ENCODE data around the gene ARHGAP32.

Gene ARHGAP32

GRCh38 chr11:129192150-129192549 lies at the start of gene ARHGAP32:
Gene ARHGAP32 (minus strand): TSS chr11:129192325. CDS start chr11:129192198, 127 bp downstream.
- in situ Hi-C loops (cut with MboI; ENCODE audit: low sequenced_read_pairs): no loop called here

- in situ Hi-C loops (cut with MboI; ENCODE audit: low sequenced_read_pairs): no loop called here
Observed at GRCh38 chr11:129239207-129239606, 47.1 kb upstream of the ARHGAP32 start.

DNA sequence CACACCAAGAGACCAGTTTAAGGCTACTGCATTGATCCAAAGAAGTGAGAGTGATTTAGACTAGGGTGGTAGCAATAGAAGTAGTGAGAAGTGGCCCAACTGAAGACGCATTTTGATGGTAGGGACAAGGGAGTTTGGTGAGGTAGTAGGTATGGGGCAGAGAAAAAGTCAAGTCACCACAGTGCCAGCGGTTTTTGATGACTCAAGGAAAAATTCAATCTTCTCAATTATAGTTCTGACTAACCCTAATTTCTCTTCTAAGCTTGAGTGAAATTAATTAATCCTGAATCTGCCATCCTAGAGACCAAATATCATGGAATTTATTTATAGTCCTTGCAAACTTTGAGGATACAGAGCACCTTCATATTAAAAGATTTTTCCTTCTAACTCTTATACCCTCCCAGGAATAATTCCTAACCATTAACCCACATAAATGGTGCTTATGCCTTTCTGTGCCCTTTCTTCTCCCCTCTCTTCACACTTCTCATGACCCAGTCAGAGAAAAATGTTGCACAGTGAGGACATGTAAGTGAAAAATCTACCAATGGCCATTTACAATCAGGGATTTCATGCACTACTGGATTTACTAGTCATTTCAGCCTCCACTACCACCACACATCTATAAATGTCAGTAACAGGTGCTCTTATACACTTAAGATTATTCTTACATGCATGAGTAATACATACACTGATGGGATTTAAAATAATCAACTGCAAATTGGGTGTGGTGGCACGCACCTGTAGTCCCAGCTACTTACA lies 45.9 kb upstream of the ARHGAP32 start:
- in situ Hi-C loops (cut with MboI; ENCODE audit: low sequenced_read_pairs): no loop called here

GRCh38 chr11:129237456-129237855 lies 45.3 kb upstream of the ARHGAP32 start:
- in situ Hi-C loops (cut with MboI; ENCODE audit: low sequenced_read_pairs): no loop called here

GRCh38 chr11:129236850-129237249 lies 44.7 kb upstream of the ARHGAP32 start:
- in situ Hi-C loops (cut with MboI; ENCODE audit: low sequenced_read_pairs): no loop called here

DNA sequence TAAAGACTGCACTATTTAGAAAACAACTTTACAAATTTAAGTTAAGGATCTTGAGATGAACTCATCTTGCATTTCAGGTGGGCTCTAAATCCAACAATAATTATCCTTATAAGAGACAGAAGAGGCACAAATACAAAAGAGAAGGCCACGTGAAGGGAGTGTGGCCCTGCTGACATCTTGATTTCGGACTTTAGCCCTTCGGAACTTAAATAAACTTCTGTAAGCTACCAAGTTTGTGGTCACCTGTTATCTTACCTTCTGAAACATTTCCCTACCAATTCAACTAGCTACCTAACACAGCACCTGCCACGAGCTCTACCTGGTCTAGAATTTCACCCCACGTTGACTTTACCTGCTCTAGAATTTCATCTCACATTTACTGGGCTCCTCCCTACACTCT lies 42.9 kb upstream of the ARHGAP32 start:
- in situ Hi-C loops (cut with MboI; ENCODE audit: low sequenced_read_pairs): no loop called here

DNA sequence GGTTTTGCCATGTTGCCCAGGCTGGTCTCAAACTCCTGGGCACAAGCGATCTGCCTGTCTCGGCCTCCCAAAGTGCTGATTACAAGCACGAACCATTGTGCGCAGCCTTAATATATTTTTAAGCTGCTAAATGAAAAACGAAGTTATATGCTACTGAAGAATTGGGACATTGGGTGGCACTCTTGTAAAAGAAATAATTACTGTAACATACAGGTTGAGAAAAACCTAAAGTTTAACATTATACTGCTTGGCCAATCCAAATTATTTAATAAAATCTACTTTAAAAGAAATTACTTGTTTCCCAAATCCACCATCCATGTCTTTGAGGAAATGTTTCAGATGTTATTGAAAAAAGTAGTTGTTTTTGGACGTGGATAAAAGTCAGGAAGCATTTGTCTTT lies 37.9 kb upstream of the ARHGAP32 start:
- in situ Hi-C loops (cut with MboI; ENCODE audit: low sequenced_read_pairs): no loop called here

- in situ Hi-C loops (cut with MboI; ENCODE audit: low sequenced_read_pairs): no loop called here
Observed at GRCh38 chr11:129226207-129226798, 34.2 kb upstream of the ARHGAP32 start.

GRCh38 chr11:129225190-129225589 lies 33.1 kb upstream of the ARHGAP32 start:
- in situ Hi-C loops (cut with MboI; ENCODE audit: low sequenced_read_pairs): no loop called here

GRCh38 chr11:129224538-129224937 lies 32.4 kb upstream of the ARHGAP32 start:
- in situ Hi-C loops (cut with MboI; ENCODE audit: low sequenced_read_pairs): no loop called here

GRCh38 chr11:129223701-129224149 lies 31.6 kb upstream of the ARHGAP32 start:
- in situ Hi-C loops (cut with MboI; ENCODE audit: low sequenced_read_pairs): no loop called here

DNA sequence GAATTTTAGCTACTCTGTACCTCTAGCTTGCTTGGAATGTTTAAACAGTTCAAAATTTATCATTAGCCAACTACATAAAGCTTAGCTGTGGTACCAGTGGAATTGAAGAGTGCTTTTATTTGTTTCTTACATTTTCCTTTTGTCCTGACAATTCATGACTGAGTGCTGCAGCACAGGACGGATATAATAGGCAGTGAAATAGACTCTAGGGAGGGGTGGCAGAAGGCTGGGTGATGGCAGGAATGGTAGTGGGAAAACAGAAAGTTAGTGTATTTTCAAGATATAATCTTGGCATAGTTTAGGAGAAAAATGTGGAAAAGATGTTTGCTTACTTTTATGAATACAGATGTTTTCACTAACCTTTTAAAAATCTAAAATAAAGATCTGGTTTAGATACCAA lies 31.1 kb upstream of the ARHGAP32 start:
- in situ Hi-C loops (cut with MboI; ENCODE audit: low sequenced_read_pairs): no loop called here

DNA sequence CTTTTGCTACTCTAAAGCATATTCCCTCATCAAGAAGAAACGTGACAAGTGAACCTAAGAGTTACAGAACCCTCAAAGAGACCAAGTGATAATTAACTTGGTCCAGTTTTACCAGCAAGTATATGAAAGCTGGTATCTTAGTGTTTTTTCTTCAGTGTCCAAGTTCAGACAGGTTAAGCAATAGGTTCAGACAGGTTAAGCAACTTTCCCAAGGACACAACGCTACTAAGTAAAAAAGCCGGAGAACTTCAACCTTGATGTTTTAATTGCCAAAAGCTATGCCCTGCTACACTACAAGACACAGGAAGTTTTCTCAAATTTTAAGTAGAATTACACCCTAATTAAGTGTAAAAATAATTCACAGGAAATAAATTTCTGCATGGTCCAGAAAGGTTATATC lies 30.0 kb upstream of the ARHGAP32 start:
- in situ Hi-C loops (cut with MboI; ENCODE audit: low sequenced_read_pairs): no loop called here

DNA sequence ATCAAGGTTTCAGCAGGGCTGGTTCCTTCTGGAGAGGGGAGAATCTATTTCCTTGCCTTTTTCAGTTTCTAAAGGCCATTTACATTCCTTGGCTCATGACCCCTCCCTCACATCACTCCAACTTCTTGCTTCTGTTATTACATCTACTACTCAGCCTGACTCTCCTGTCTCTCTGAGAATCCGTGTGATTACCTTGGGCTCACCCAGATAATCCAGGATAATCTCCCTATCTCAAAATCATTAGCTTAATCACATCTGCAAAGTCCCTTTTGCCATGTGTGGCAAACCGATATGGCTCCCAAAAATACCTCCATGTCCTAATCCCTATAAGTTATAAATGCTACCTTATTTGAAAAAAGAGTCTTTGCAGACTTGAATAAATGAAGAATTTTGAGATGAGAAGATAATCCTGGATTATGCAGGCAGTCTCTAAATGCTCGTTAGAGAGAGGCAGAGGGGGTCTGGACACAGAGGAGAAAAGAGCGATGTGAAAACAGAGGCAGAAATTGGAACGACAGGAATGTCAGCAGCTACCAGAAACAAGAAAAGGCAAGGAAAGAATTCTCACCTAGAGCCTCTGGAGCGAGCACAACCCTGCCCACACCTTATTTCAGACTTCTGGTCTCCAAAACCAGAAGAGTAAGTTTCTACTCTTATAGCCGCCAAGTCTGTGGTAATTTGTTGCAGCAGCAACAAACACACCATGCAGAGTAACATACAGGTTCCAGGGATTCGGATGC lies 23.6 kb upstream of the ARHGAP32 start:
- in situ Hi-C loops (cut with MboI; ENCODE audit: low sequenced_read_pairs): no loop called here

DNA sequence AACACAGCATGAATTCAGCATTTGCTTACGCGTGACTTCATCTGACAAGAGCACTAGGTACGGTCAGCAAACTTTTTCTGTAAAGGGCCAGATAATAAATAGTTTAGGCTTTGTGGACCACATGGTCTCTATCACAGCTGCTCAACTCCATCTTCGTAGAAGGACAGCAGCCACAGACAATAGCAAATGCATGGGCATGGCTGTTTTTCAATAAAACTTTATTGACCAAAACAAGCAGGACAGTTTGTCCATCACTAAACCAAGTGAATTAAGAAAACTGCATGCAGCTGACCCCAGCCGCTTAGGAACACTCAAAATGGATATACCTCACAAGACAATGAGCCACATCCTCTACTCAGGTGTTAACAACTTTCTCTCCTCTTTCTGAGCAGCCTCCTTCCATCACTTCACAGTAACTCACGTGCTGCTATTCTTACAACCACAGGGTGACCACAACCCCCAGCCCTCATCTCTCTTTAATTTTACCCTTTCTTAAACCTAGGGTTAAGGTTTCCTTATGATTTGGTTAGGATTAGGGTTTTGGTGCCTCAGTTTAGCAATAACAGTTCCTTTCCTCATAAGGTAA lies 22.7 kb upstream of the ARHGAP32 start:
- in situ Hi-C loops (cut with MboI; ENCODE audit: low sequenced_read_pairs): no loop called here

DNA sequence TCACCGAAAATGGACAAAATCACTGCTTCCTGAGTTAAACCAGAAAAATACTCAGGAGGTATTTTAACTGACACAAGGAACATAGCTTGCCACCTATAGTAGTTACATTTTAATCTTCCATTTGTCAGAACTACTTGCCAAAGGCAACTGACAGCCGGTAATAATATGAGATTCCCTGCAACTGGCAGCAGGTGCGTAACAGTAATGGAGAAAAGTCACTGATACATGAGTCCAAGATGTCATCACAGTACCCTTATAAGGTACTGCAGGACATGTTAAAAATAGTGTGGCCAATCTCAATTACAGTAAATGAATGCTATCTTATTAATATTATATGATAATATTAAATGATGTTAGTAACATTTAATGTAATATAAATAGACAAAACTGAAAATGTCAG lies 21.1 kb upstream of the ARHGAP32 start:
- in situ Hi-C loops (cut with MboI; ENCODE audit: low sequenced_read_pairs): no loop called here

- in situ Hi-C loops (cut with MboI; ENCODE audit: low sequenced_read_pairs): no loop called here
Observed at GRCh38 chr11:129211397-129211796, 19.3 kb upstream of the ARHGAP32 start.

DNA sequence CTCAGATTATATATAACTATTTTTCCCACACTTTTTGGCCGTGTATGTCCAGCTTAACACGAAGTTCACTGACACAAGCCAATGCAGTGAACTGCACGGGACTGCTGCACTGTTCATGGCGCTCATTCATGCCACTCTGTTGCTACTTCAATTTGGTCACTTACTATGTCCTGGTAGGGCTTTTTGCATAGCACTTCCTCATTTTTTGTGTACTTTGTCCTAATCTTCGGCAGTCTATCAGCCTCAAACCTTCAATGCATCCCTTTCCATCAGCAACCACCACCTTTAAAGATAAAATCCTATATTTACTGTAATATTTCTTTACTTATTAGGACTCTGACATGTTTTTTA lies 18.7 kb upstream of the ARHGAP32 start:
- in situ Hi-C loops (cut with MboI; ENCODE audit: low sequenced_read_pairs): no loop called here

DNA sequence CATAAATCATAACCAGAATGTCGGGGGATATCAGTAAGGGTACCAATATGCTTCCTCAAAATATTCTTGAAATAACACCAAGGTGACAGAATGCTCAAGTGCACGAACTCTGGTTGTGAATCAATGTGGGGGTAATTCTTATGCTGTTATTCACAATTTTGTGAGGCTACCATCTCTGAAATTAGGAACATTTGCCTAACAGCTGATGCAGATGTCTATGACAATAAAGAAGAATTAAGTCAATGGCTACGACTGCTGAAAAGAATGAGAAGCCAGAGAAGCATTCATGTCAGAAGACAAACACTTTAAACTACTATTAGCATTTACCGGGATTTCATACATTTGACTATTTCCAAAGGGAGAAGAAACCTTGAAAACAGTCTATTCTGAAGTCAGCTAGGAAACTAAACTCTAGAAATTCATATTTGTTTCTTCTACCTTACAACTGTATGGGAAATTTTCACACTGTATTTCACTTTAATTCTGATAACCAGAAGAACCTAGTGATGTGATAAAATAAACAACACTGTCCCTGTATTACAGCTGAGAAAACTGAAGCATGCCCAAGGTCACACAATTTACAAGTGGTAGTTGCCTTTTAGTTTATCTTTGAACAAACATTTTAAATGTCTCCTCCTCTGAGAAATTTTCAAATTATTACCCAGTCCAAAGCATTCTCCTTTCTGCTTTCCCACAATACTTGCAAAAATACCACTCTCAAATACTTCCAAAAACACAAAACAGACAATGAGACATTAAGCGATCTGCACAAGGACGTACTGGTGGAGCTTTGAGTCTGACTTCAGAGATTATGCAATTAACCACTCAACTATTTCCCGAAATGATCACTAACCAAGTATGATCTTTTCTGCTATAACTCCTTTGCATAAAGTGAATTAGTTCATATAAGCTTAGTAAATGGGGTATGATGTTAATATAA lies 18.0 kb upstream of the ARHGAP32 start:
- in situ Hi-C loops (cut with MboI; ENCODE audit: low sequenced_read_pairs): no loop called here

- in situ Hi-C loops (cut with MboI; ENCODE audit: low sequenced_read_pairs): no loop called here
Observed at GRCh38 chr11:129208863-129209262, 16.7 kb upstream of the ARHGAP32 start.

Data from HL-60/S4 (cell line).